HG02610 (cell line): Measurements from ENCODE around the gene PADI3.
"Not testable (repeated sequence)": the region's sequence is repeated elsewhere in the genome, so short reads cannot be mapped to it uniquely, and the experiment has no call there.

Experiments used
- ATAC-seq: cut with Tn5 transposase; IDR thresholded peaks from one replicate; pipeline ENCODE4 v1.9.1; 2021; ENCODE audit warnings: mild to moderate bottlenecking, moderate library complexity; ENCODE audit not compliant: unreplicated experiment

PADI3 gene

GRCh38 chr1:17321857-17322390 lies 73.0 kb downstream of the PADI3 start:
- ATAC-seq: not testable (repeated sequence)

GRCh38 chr1:17328855-17329254 lies 80.0 kb downstream of the PADI3 start:
- ATAC-seq: no peak

- ATAC-seq: no peak
These were observed 80.7 kb downstream of the PADI3 start for GRCh38 chr1:17329610-17330009.

- ATAC-seq: no peak
These were observed 82.0 kb downstream of the PADI3 start for GRCh38 chr1:17330856-17331255.

GRCh38 chr1:17333081-17333480 lies 84.2 kb downstream of the PADI3 start:
- no peak for ATAC-seq
